KOPT-K1 (cell line): ENCODE measurements around the gene FLNA.

Experiments used
- H3K27ac ChIP-seq: fragments of 200-600 bp; sonication (generic); 2 replicates; pipeline ENCODE4 v1.5.1; 2016; ENCODE audit warnings: antibody characterized with exemption, mild to moderate bottlenecking, low read depth, low read length; ENCODE audit not compliant: poor library complexity, severe bottlenecking
- H3K36me3 ChIP-seq: fragments of 200-600 bp; sonication (generic); 2 replicates; pipeline ENCODE4 v1.5.1; 2017; ENCODE audit warnings: antibody characterized with exemption, mild to moderate bottlenecking, low read length, moderate library complexity; ENCODE audit not compliant: insufficient read depth
- H3K9me3 ChIP-seq: fragments of 200-600 bp; sonication (generic); 2 replicates; pipeline ENCODE4 v1.5.1; 2017; ENCODE audit warnings: antibody characterized with exemption, low read length, mild to moderate bottlenecking; ENCODE audit not compliant: insufficient read depth, poor library complexity, severe bottlenecking

The FLNA gene

GRCh38 chrX:154360155-154360713, 14.2 kb downstream of the FLNA start:
- no peaks in the 10 kb centered on the region for H3K9me3 ChIP-seq
- H3K27ac ChIP-seq, result no peak overlapping the region
- peaks cover 93% of the 10 kb centered on the region for H3K36me3 ChIP-seq

GRCh38 chrX:154359362-154360154, 14.9 kb downstream of the FLNA start:
- H3K27ac ChIP-seq, result no peak overlapping the region

DNA sequence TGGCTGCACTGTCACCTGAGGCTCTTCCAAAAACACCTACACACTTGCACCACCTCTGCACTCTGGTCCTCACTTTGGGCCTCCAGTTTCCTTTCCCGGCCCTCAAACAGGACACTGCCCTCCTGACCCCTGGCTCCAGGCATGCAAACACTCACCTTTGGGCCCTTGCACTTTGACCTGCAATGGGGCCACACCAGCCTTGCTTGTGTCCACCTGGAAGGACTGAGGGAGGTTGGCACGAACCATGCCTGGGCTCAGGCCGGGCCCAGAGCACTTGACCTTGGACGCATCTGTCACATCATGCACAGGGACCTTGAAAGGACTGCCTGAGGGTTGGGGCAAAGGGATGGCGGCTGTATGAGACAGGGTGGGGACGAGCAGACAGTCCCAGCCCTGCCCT, 15.6 kb downstream of the FLNA start:
- Histone ChIP-seq H3K36me3 (peaks cover 93% of the 10 kb centered on the region), H3K27ac (no peak overlapping the region), H3K9me3 (no peaks in the 10 kb centered on the region)

More at GRCh38 chrX:154359362-154360154, 14.9 kb downstream of the FLNA start:
- H3K36me3 ChIP-seq, result peaks cover 93% of the 10 kb centered on the region
- no peaks in the 10 kb centered on the region for H3K9me3 ChIP-seq

- no peaks in the 10 kb centered on the region for H3K9me3 ChIP-seq
- H3K36me3 ChIP-seq, result peaks cover 94% of the 10 kb centered on the region
- H3K27ac ChIP-seq, result no peak overlapping the region
Measured at GRCh38 chrX:154358011-154358410, 16.4 kb downstream of the FLNA start.

GRCh38 chrX:154357205-154357604, 17.2 kb downstream of the FLNA start:
- no peak overlapping the region for H3K27ac ChIP-seq
- H3K36me3 ChIP-seq, result peaks cover 94% of the 10 kb centered on the region
- no peaks in the 10 kb centered on the region for H3K9me3 ChIP-seq

GRCh38 chrX:154356596-154356995, 17.8 kb downstream of the FLNA start:
- no peak overlapping the region for H3K27ac ChIP-seq
- H3K9me3 ChIP-seq, result no peaks in the 10 kb centered on the region
- H3K36me3 ChIP-seq, result peaks cover 94% of the 10 kb centered on the region

DNA sequence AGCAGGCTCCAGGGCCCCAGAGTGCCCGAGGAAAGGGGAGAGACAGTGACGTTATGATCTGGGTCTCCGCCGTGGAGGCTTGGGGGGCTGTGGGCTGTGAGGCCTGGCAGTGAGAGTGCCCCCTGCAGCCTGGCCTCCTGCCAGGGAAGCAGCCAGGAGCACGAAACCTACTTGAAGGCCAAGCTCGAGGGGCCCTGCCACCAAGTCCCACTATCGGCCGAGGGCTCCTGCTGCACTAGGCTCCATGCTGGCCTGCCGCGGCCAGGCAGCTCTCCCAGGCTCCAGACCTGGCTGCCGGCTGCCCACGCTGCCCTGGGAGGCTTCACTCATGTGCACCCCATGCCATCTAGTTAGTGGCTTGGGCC, 18.7 kb downstream of the FLNA start:
- Histone ChIP-seq H3K9me3 (no peaks in the 10 kb centered on the region), H3K36me3 (peaks cover 96% of the 10 kb centered on the region), H3K27ac (no peak overlapping the region)

DNA sequence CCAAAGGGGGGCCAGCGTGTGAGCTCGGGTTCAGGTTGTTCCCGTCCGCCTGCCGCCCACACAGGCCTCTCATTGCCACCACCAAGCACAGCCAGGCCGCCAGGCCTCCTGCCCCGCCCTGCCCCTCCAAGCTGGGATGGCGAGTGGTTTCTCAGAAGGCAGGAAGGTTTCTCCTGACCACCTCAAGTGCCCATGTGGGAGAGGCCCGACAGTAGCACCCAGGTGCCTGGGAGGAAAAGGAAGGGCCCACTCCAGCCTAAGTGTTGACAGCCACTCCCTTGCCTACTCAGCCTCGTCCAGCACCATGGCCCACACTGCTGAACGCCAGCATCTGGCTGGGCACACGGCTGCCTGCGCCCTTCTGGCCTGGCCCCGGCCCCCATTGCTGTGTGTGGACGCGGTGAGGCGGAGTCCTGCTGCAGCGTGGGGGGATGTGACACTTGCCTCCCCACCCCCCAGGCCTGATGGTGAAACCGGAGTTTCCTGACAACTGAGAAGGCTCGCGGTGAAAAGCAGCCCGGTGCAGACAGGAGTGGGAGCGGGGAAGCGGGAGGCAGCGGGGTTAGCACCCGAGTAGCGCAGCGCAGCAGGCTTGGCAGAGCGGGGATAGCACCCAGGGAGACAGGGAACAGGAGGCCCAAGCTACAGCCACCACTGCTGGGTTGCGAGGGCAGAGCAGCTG, 19.2 kb downstream of the FLNA start:
- no peak overlapping the region for H3K27ac ChIP-seq
- H3K36me3 ChIP-seq, result peaks cover 96% of the 10 kb centered on the region
- H3K9me3 ChIP-seq, result no peaks in the 10 kb centered on the region

DNA sequence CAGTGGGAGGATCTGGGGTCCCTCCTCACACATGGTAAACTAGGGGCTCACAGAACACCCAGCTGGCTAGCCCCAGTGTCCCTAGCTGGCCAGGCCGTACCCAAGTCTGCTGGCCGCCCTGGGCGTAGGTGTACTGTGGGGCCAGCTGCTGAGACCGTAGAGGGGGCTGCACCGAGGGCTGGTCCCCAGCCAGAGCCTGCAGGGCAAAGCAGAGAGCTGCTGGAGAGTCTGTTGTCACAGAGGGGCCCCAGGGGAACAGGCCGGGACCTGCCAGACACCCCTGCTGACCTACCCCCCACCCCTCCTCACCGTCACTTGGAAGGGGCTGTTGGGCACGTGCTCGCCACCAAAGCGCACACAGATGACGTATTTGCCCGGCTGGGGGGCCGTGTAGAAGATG, 19.9 kb downstream of the FLNA start:
- H3K27ac ChIP-seq, result no peak overlapping the region
- peaks cover 96% of the 10 kb centered on the region for H3K36me3 ChIP-seq
- no peaks in the 10 kb centered on the region for H3K9me3 ChIP-seq

DNA sequence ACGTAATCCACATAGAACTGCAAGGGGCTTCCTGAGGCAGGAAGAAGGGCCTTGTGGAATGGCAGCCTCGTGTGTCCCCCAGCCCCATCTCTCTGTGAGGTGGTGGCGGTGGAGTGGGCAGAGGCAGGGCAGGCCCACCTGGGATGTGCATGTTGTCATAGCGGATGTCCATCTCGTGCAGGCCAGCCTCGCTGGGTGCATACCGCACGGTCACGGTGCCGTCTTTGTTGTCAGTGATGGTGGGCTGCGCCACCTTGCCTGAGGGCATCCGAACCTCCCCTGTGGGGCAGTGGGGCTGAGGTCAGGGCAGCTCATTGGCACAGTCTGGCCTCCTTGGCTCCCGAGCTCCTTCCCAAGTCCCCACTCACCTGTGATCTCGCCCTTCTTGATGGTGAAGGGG, 20.4 kb downstream of the FLNA start:
- Histone ChIP-seq H3K36me3 (peaks cover 96% of the 10 kb centered on the region), H3K27ac (no peak overlapping the region), H3K9me3 (no peaks in the 10 kb centered on the region)

DNA sequence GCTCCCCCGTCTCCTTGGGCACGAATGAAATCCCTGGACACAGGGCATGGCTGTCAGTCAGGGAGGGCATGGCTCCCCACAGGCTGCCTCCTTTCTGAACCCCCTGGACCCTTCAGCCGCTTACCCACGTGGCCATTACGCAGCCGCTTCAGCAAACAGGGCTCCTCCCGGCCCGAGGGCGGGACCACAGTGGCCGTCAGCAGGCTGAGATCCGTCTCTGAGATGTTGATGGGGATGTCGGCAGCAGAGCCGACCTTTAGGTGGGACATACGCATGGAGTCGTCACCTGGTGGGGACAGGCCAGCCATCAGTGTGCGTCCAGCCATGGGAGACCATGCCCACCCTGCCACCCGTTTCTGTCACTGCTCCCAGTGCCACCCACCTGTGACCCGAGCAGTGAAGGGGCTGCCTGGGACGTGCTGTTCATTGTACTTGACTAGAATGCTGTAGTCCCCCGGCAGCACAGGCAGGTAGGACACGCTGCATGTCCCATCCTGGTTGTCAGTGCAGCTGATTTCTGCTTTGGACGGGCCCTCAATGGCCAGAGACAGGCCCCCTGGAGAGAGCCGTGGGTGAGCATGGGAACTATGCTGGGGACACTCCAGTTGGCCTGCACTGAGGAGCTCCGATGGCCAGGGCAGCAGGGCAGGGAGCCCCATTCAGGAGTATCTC, 21.1 kb downstream of the FLNA start:
- Histone ChIP-seq H3K27ac (no peak overlapping the region), H3K9me3 (no peaks in the 10 kb centered on the region), H3K36me3 (peaks cover 96% of the 10 kb centered on the region)

DNA sequence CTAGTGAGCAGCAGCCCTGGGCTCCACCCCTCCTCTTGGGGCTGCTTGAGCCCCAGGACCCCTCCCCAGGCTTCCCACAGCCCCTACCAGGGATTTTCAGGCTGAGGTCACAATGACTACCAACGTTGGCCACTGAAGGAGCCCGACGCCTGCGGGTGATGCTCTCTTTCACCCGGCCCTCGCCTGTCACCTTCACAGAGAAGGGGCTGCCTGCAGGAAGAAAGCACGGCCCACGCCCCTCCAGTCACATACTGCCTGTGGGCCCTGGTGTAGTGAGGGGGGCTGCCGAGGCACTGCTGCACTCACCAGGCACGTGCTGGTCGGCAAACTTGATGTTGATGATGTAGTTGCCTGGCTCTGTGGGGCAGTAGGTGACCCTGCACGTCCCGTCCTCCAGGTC, 22.0 kb downstream of the FLNA start:
- Histone ChIP-seq H3K9me3 (no peaks in the 10 kb centered on the region), H3K36me3 (peaks cover 91% of the 10 kb centered on the region), H3K27ac (no peak overlapping the region)

- peaks cover 86% of the 10 kb centered on the region for H3K36me3 ChIP-seq
- H3K27ac ChIP-seq, result no peak overlapping the region
- no peaks in the 10 kb centered on the region for H3K9me3 ChIP-seq
Measured at GRCh38 chrX:154352012-154352401, 22.4 kb downstream of the FLNA start.

GRCh38 chrX:154351183-154352011, 23.0 kb downstream of the FLNA start:
- Histone ChIP-seq H3K36me3 (peaks cover 81% of the 10 kb centered on the region), H3K27ac (no peak overlapping the region), H3K9me3 (no peaks in the 10 kb centered on the region)
